ENCODE measurements around the gene TMEM54.

DNA sequence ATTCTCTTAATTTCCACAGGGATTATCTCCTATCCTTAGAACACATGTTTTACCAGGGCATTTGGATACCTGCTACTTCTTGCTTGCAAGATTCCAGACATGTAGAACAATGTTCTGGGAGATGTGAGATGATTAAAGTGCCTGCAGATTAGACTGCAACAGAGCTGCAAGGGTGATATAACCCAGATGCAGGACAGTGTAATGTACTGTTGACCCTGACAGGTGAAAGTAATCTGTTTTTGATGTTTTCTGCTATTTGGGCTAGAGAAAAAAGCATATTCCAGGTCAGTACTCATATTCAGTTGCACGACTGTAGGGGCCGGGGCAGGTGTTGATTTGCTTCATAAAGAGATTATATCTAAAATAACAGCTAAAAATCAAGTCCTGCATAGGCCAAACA, 27.1 kb upstream of the TMEM54 start:
- TF ChIP-seq CTCF (IDR thresholded peaks at IDR 0.05; ENCODE audit: insufficient read depth, low read length, poor library complexity, severe bottlenecking) (no peak), EZH2phosphoT487 (conservative IDR thresholded peaks at IDR 0.05; ENCODE audit: low read length) (no peak)
